K562 (cell line): ENCODE data around the gene DNMBP. TPM values are rescaled to one million over a fixed set of nuclear protein-coding genes. Genes with fewer than 3 reads are reported as not detected.

Experiments used
- ATAC-seq: fragments of 200-7000 bp; cut with Tn5 transposase; 3 replicates; pipeline ENCODE4 v1.9.1; 2020; ENCODE audit warnings: moderate library complexity
- BruUV-seq: library from RNA; stranded (reverse); fragments of 400-500 nt; replicated peaks from 2 replicates; lab custom pipeline; 2021; lab: Mats Ljungman, UMichigan
- CTCF ChIA-PET: fragments of 300-600 bp; formaldehyde crosslinking; extraction: SDS; loops from one replicate; lab custom pipeline; 2021; ENCODE audit warnings: low intra/inter-chr PET ratio; lab: Yijun Ruan, JAX
- POLR2A ChIA-PET: fragments of 300-600, 350-650 bp; sonication (Branson Sonifier 250); formaldehyde crosslinking; extraction: SDS; loops from one replicate; lab custom pipeline; 2021; ENCODE audit warnings: antibody characterized with exemption, inconsistent platforms; lab: Yijun Ruan, JAX
- DNase-seq, 4 experiments: peaks; one replicate each; pipeline versions ENCODE4 v3.0.0 to v3.0.0-alpha.2; 2011 to 2018; ENCODE audit warnings: low spot score in 3 of 4, mixed read lengths in 3 of 4; ENCODE audit errors: extremely low read depth in 1 of 4
- FAIRE-seq: peaks from 2 replicates; lab custom pipeline; 2011; peaks lifted over from hg19 to GRCh38; lab: Jason Lieb, UNC
- H2AFZ ChIP-seq: 2 replicates; pipeline ENCODE4 v1.6.0; 2011; ENCODE audit warnings: low read depth, low read length, control low read depth, inconsistent platforms
- H3K27ac ChIP-seq: fragments of 200-600 bp; 3 replicates; pipeline ENCODE4 v1.8.0; 2011; ENCODE audit warnings: low read depth, mild to moderate bottlenecking, control low read depth, inconsistent platforms, low read length, moderate library complexity, mixed read lengths; ENCODE audit errors: extremely low read depth
- H3K27me3 ChIP-seq, 2 experiments: fragments of 300-600 bp in 1 of 2; 2 replicates in 1 of 2; 3 replicates in 1 of 2; pipeline versions ENCODE4 v1.6.0 to v1.8.0; 2011; ENCODE audit warnings: inconsistent platforms in 2 of 2, low read length in 2 of 2, mild to moderate bottlenecking in 1 of 2, mixed read lengths in 1 of 2, moderate library complexity in 1 of 2; ENCODE audit not compliant: control insufficient read depth in 2 of 2, insufficient read depth in 2 of 2
- H3K36me3 ChIP-seq: fragments of 300-600 bp; 3 replicates; pipeline ENCODE4 v1.8.0; 2011; ENCODE audit warnings: mild to moderate bottlenecking, low read length, inconsistent platforms; ENCODE audit not compliant: control insufficient read depth, insufficient read depth
- H3K4me1 ChIP-seq, 2 experiments: fragments of 200-600 bp in 1 of 2; replicated peaks in 1 of 2; 2 replicates in 1 of 2; 3 replicates in 1 of 2; pipeline versions ENCODE4 v1.5.1 to v1.8.0; 2011; ENCODE audit warnings: inconsistent platforms in 2 of 2, low read length in 2 of 2, mild to moderate bottlenecking in 1 of 2, mixed read lengths in 1 of 2, moderate library complexity in 1 of 2; ENCODE audit not compliant: control insufficient read depth in 2 of 2, insufficient read depth in 2 of 2
- H3K4me2 ChIP-seq: 2 replicates; pipeline ENCODE4 v1.6.1; 2011; ENCODE audit warnings: low read length, control low read depth, inconsistent platforms, mixed read lengths; ENCODE audit not compliant: insufficient read depth
- H3K4me3 ChIP-seq: fragments of 200-600 bp; sonication (generic), shearing (Covaris generic); 2 replicates; pipeline ENCODE4 v1.5.1; 2016; ENCODE audit warnings: control low read depth, inconsistent platforms
- H3K79me2 ChIP-seq: fragments of 200-600 bp; 3 replicates; pipeline ENCODE4 v1.8.0; 2011; ENCODE audit warnings: low read length, inconsistent platforms; ENCODE audit not compliant: control insufficient read depth, insufficient read depth
- H3K9ac ChIP-seq, 2 experiments: 2 replicates each; pipeline versions ENCODE4 v1.6.0 to v1.6.1; 2011; ENCODE audit warnings: low read depth in 2 of 2, low read length in 2 of 2, control low read depth in 1 of 2, inconsistent platforms in 1 of 2, mild to moderate bottlenecking in 1 of 2, mixed read lengths in 1 of 2; ENCODE audit not compliant: insufficient read depth in 1 of 2
- H3K9me1 ChIP-seq: one replicate; pipeline ENCODE4 v1.6.0; 2011; ENCODE audit warnings: inconsistent platforms, mild to moderate bottlenecking, low read length, moderate library complexity; ENCODE audit not compliant: control insufficient read depth, insufficient read depth
- H3K9me3 ChIP-seq: replicated peaks from 2 replicates; pipeline ENCODE4 v1.5.1; 2011; ENCODE audit warnings: low read depth, low read length, inconsistent platforms; ENCODE audit not compliant: control insufficient read depth, insufficient read depth
- H4K20me1 ChIP-seq: replicated peaks from 2 replicates; pipeline ENCODE4 v1.6.1; 2011; ENCODE audit warnings: low read length, inconsistent platforms, mixed read lengths; ENCODE audit not compliant: control insufficient read depth, insufficient read depth
- HINFP ChIP-seq: fragments of 450-650 bp; conservative IDR thresholded peaks from 2 replicates; pipeline ENCODE4 v1.6.1; 2016; ENCODE audit warnings: missing genetic modification characterization, low read depth, mild to moderate bottlenecking, control low read depth, missing compliant biosample characterization
- KLF16 ChIP-seq: IDR thresholded peaks from 2 replicates; pipeline ENCODE4 v1.6.1; 2016; ENCODE audit warnings: antibody characterized with exemption
- RHOXF2B ChIP-seq: fragments of 250-450 bp; sonication (Bioruptor Pico); conservative IDR thresholded peaks from 2 replicates; pipeline ENCODE4 v1.5.1; 2021
- WHSC1 ChIP-seq: IDR thresholded peaks from one replicate; pipeline ENCODE4 v1.6.1; 2012; ENCODE audit warnings: low read length, control low read depth, inconsistent platforms
- ZNF263 ChIP-seq: sonication (generic); formaldehyde crosslinking; IDR thresholded peaks from 2 replicates; pipeline ENCODE4 v1.8.0; 2022; ENCODE audit warnings: mild to moderate bottlenecking, missing genetic modification reagents, borderline replicate concordance
- ZNF324 ChIP-seq: fragments of 250-450 bp; sonication (Bioruptor Pico); IDR thresholded peaks from 2 replicates; pipeline ENCODE4 v1.4.0; 2020; ENCODE audit warnings: mild to moderate bottlenecking
- ZNF395 ChIP-seq: fragments of 200-800 bp; sonication (Bioruptor generic); IDR thresholded peaks from 2 replicates; pipeline ENCODE4 v1.6.1; 2017; ENCODE audit warnings: missing genetic modification characterization, missing compliant biosample characterization
- ZSCAN29 ChIP-seq: fragments of 450-650 bp; IDR thresholded peaks from 2 replicates; pipeline ENCODE4 v1.6.1; 2017
- WGBS: fragments of 100-300 bp; shearing (Covaris generic); methylation state at CpG from one replicate; pipeline ENCODE4 v1.1.6; 2016; ENCODE audit warnings: low coverage, mixed read lengths; ENCODE audit not compliant: insufficient coverage; ENCODE audit errors: missing lambda C conversion rate; 5-methylcytosine and 5-hydroxymethylcytosine counted together
- in situ Hi-C: fragments of 300-500 bp; cut with MboI; formaldehyde crosslinking; loops from 4 replicates; pipeline ENCODE4 v1.15.0; 2018; ENCODE audit warnings: inconsistent platforms, mixed read lengths
- intact Hi-C: fragments of 100-400 bp; cut with micrococcal nuclease; formaldehyde crosslinking; loops from 2 replicates; pipeline ENCODE4 v1.14.2; 2022
- polyA plus RNA-seq, 8 experiments: library from polyadenylated mRNA; depleted of rRNA in 4 of 8; stranded (reverse) in 5 of 8; unstranded in 3 of 8; fragments of >200 nt; fragmentation: Nextera tagmentation in 2 of 8; fragmentation: Illumina TruSeq in 1 of 8; extraction: Ambion mirVana in 2 of 8; extraction: Trizol in 1 of 8; gene quantifications; 2 replicates each; pipeline versions ENCODE4 v1.2.1 to v1.2.3, GENCODE V29; 2011 to 2014; ENCODE audit warnings: inconsistent platforms in 1 of 8, missing spikeins in 1 of 8
- total RNA-seq, 7 experiments: library from RNA; depleted of rRNA in 6 of 7; stranded (reverse); fragments of >200 nt in 6 of 7; fragmentation: Illumina TruSeq in 2 of 7; extraction: Trizol in 2 of 7; gene quantifications; 2 replicates each; pipeline versions ENCODE4 v1.2.1 to v1.2.3, GENCODE V29; 2011 to 2021; ENCODE audit warnings: low replicate concordance in 1 of 7

The DNMBP gene
- total and polyA plus RNA-seq, 9 of the 15 experiments (the other 6 are each of a cell fraction or from before 2014, with no cell fraction given): 0.83 to 3.7 (median 2.2) TPM

DNA sequence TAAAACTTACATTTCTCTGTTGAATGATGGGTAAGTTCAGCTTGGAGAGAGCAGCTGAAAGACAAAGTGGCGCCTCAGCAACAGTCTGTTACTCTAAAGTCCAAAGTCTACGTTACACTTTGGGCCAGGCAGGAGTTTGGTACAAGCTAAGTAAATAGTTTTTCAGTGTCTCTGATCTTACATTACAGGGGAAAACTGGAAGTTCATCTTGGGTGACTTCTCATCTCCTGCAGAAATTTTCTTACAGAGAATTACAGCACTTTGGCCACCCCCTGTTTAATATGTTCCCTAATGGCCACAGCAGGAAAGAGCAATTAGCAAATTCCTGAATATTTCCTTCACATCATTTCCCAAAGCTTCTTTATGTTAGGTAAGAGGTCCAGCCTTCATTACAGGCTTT, 160.2 kb downstream of the DNMBP start:
- DNase-seq (no peak), ATAC-seq (no peak), FAIRE-seq (no peak)
- ChIA-PET CTCF (no interaction called here), POLR2A (interaction anchor here (1.5 kb wide), 1 partner anchor 10 kb away, joined by 3 read pairs; no protein-coding TSS in a partner anchor)
- TF ChIP-seq KLF16 (no peak), ZNF395 (CRISPR knock-in tag) (no peak), RHOXF2B (CRISPR knock-in tag) (no peak), ZNF263 (no peak), ZSCAN29 (no peak), WHSC1 (no peak), HINFP (tag) (no peak), ZNF324 (CRISPR knock-in tag) (no peak)
- no peak overlapping the region for H3K27ac ChIP-seq
- no peaks in the 10 kb centered on the region for H3K36me3 ChIP-seq
- in situ Hi-C loops (loop anchor here (5.0 to 10.0 kb wide), 2 partner anchors 198 to 655 kb away; no protein-coding TSS in a partner anchor), intact Hi-C loops (loop anchor here (5.0 to 10.0 kb wide), 2 partner anchors 393 to 585 kb away; no protein-coding TSS in a partner anchor)
- WGBS: 0% methylated on average over 2 of the region's 2 CpGs
- BruUV-seq: no TSS peak
- no peaks in the 10 kb centered on the region for H4K20me1 ChIP-seq
- no peak overlapping the region for H3K9ac ChIP-seq
- H3K9me3 ChIP-seq: no peaks in the 10 kb centered on the region
- no peak overlapping the region for H2AFZ ChIP-seq
- H3K4me3 ChIP-seq: no peak overlapping the region
- no peaks in the 10 kb centered on the region for H3K79me2 ChIP-seq
- H3K27me3 ChIP-seq: peaks cover 8 to 29% of the 10 kb centered on the region in 2 experiments; a peak in 4 of 5 replicates
- H3K4me1 ChIP-seq: no peaks in the 10 kb centered on the region
- no peak overlapping the region for H3K4me2 ChIP-seq
- H3K9me1 ChIP-seq: no peaks in the 10 kb centered on the region
